GM10266 (cell line): ENCODE measurements around the gene ANO9.

Experiments
- DNase-seq: peaks from one replicate; pipeline ENCODE4 v3.0.0; 2012; ENCODE audit errors: extremely low spot score
- CTCF ChIP-seq: IDR thresholded peaks from 2 replicates; pipeline ENCODE4 v1.5.1; 2012; ENCODE audit warnings: mild to moderate bottlenecking, low read depth; ENCODE audit not compliant: control insufficient read depth, insufficient read depth; ENCODE audit errors: missing control alignments

ANO9 gene

GRCh38 chr11:380095-380480 lies 61.7 kb downstream of the ANO9 start:
- TF ChIP-seq CTCF = no peak
- DNase-seq = no peak

GRCh38 chr11:379205-380094 lies 62.4 kb downstream of the ANO9 start:
- no peak for TF ChIP-seq CTCF
- DNase-seq = no peak

DNA sequence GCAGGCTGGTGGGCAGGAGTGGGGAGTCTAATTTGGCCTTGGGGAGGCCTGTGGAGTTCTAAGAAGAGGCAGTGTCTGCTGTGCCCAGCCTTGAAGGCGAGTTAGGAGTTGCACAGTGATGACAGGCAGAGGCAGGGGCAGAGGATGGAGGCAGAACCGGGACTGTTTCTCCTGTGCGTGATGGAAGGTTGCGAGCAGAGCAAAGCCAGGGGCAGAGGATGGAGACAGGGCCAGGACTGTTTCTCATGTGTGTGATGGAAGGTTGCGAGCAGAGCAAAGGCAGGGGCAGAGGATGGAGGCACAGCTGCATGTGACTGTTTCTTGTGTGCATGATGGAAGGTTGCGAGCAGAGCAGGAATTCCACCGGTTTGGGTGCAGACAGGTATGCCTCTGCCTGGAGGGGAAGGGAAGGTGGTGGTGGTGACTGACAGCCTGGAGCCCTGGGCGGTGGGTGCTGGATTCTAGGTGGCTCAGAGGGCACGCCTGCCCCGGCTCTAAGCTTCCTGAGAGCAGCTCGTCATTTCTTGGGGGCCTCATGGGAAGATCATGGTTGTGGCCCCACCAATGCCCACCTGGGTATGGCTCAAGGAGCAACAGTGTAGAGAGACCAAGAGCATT lies 63.8 kb downstream of the ANO9 start:
- no peak for DNase-seq
- TF ChIP-seq CTCF = no peak

DNA sequence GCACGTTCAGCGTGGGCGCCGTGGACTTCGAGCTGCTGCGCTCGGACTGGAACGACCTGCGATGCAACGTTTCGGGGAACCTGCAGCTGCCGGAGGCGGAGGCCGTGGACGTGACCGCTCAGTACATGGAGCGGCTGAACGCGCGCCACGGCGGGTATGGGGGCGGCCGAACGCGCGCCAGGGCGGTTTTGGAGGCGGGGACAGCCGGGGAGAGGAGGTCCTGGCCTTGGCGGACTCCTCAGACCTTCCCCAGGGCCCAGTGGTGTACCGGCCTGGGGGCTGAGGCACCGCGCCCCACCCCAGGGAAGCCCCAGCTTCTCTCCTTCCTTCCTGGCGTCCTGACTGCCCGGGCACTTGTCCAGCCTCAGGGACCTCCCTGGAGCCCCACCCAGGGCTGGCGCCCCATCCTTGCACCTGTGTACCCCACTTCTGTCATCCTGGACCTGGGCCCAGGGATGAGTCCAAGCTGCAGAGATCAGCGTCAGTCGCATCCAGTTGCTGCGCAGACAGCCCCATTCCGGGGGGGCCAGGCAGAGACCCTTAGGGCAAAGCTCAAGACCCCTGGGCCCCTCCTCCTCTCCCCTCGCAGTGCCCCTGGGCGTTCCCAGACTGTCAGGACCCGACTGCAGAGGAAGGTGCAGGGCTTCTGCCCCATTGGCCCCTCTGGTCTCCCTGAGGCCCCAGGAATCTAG lies 64.5 kb downstream of the ANO9 start:
- no peak for TF ChIP-seq CTCF
- DNase-seq = no peak

- no peak for TF ChIP-seq CTCF
- DNase-seq = no peak
Measured at GRCh38 chr11:376531-377173, 65.2 kb downstream of the ANO9 start.

- no peak for DNase-seq
- no peak for TF ChIP-seq CTCF
Measured at GRCh38 chr11:375065-376025, 66.5 kb downstream of the ANO9 start.
